ENCODE measurements around the gene ASB6.

ASB6 gene

DNA sequence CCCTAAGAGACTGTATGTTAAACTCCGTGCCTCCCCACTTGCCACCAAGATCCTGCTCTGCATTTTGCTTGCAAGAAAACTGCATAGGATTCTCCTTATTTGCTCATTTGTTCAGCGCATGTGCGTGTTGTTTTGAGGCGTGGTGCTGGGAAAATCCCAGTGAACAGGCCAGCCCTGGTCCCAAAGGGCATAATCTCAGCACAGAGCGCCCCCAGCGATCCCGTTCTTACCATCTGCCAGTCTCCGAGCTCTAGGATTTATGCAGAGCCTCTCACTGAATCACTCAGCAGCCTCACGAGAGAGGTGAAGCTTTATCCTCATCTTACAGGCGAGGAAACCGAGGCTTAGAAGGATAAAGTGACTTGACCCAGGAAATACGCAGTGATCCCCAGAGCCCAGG is 35.0 kb upstream of the ASB6 start:
- DNase-seq (ENCODE audit: extremely low spot score): no peak
- CTCF ChIA-PET: no interaction called here
- POLR2A ChIA-PET: no interaction called here
- TF ChIP-seq SP1 (IDR thresholded peaks at IDR 0.05) (no peak), LEF1 (IDR thresholded peaks at IDR 0.05; ENCODE audit: borderline replicate concordance) (no peak), BHLHE40 (IDR thresholded peaks at IDR 0.05; ENCODE audit: borderline replicate concordance) (no peak), ELF4 (IDR thresholded peaks at IDR 0.05) (no peak), ZNF384 (IDR thresholded peaks at IDR 0.05) (no peak), SUZ12 (IDR thresholded peaks at IDR 0.05) (no peak), ARNT (IDR thresholded peaks at IDR 0.05) (no peak), FOXM1 (IDR thresholded peaks at IDR 0.05; ENCODE audit: borderline replicate concordance) (no peak), FOXA1 (IDR thresholded peaks at IDR 0.05) (no peak), TARDBP (IDR thresholded peaks at IDR 0.05) (no peak), CTBP1 (IDR thresholded peaks at IDR 0.05; ENCODE audit: borderline replicate concordance) (no peak), HDGF (IDR thresholded peaks at IDR 0.05; ENCODE audit: borderline replicate concordance) (no peak), FOXK2 (IDR thresholded peaks at IDR 0.05) (no peak), L3MBTL2 (conservative IDR thresholded peaks at IDR 0.05) (no peak), NFRKB (IDR thresholded peaks at IDR 0.05) (no peak)
- TF ChIP-seq, protein P1, sequence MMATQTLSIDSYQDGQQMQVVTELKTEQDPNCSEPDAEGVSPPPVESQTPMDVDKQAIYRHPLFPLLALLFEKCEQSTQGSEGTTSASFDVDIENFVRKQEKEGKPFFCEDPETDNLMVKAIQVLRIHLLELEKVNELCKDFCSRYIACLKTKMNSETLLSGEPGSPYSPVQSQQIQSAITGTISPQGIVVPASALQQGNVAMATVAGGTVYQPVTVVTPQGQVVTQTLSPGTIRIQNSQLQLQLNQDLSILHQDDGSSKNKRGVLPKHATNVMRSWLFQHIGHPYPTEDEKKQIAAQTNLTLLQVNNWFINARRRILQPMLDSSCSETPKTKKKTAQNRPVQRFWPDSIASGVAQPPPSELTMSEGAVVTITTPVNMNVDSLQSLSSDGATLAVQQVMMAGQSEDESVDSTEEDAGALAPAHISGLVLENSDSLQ (IDR thresholded peaks at IDR 0.05): no peak

DNA sequence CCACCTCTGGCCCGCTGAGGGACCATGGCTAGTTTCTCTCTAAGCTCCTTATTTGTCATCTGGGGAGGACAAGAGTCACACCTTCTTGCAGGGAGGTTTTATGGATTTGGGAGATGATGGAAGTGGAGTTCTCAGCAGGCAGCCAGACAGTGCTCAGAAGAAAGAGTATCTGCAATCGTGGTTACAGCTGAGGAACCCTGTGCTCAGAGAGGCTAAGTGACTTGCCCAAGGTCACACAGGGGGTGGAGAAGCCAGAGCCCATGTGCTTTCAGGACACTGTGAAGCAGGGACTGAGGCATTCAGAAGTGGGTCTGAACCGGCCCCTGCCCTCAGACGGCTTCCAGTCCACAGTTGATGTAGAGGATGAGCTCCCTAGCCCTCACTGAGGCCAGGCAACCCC is 34.3 kb upstream of the ASB6 start:
- CTCF ChIA-PET: no interaction called here

DNA sequence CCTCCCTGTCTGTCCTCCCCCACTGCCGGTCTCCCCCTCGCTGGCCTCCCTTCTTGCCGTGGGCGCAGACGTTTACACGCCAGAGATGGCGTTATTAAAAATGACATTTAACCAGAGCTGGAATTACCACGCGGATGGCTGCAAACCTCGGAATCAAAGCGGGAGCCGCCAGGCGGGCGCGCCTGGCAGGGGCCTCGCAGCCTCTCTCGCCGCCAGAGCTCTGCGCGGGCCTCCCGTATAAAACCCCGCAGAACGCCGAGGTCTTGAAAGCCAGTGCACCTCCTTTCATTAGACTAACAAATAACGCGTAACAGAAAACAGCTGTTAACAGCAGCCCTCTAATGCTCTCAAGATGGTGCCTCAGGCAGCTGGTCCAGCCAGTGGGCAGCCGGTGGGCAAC is 33.7 kb upstream of the ASB6 start:
- TF ChIP-seq ELF4 (IDR thresholded peaks at IDR 0.05) (no peak), NFRKB (IDR thresholded peaks at IDR 0.05) (no peak)
- DNase-seq (ENCODE audit: extremely low spot score): no peak
- POLR2A ChIA-PET: interaction anchor here (0.9 kb wide), 1 partner anchor 22 kb away, joined by 4 read pairs; no protein-coding TSS in a partner anchor
- CTCF ChIA-PET: no interaction called here

More for the DNA sequence above, 34.3 kb upstream of the ASB6 start:
- no peak for TF ChIP-seq CTBP1 (IDR thresholded peaks at IDR 0.05; ENCODE audit: borderline replicate concordance)
- TF ChIP-seq LEF1 (IDR thresholded peaks at IDR 0.05; ENCODE audit: borderline replicate concordance): no peak
- no peak for TF ChIP-seq SUZ12 (IDR thresholded peaks at IDR 0.05)
- no peak for TF ChIP-seq NFRKB (IDR thresholded peaks at IDR 0.05)
- TF ChIP-seq BHLHE40 (IDR thresholded peaks at IDR 0.05; ENCODE audit: borderline replicate concordance): no peak
- TF ChIP-seq ZNF384 (IDR thresholded peaks at IDR 0.05): no peak
- no peak for TF ChIP-seq FOXK2 (IDR thresholded peaks at IDR 0.05)
- TF ChIP-seq, protein P1 (IDR thresholded peaks at IDR 0.05): no peak
- no peak for TF ChIP-seq ELF4 (IDR thresholded peaks at IDR 0.05)
- TF ChIP-seq FOXA1 (IDR thresholded peaks at IDR 0.05): no peak
- no peak for TF ChIP-seq SP1 (IDR thresholded peaks at IDR 0.05)
- TF ChIP-seq FOXM1 (IDR thresholded peaks at IDR 0.05; ENCODE audit: borderline replicate concordance): no peak
- TF ChIP-seq HDGF (IDR thresholded peaks at IDR 0.05; ENCODE audit: borderline replicate concordance): no peak
- no peak for TF ChIP-seq TARDBP (IDR thresholded peaks at IDR 0.05)
- TF ChIP-seq ARNT (IDR thresholded peaks at IDR 0.05): no peak
- no peak for TF ChIP-seq L3MBTL2 (conservative IDR thresholded peaks at IDR 0.05)
- DNase-seq (ENCODE audit: extremely low spot score): no peak
- POLR2A ChIA-PET: interaction anchor here (0.9 kb wide), 1 partner anchor 21 kb away, joined by 4 read pairs; no protein-coding TSS in a partner anchor

DNA sequence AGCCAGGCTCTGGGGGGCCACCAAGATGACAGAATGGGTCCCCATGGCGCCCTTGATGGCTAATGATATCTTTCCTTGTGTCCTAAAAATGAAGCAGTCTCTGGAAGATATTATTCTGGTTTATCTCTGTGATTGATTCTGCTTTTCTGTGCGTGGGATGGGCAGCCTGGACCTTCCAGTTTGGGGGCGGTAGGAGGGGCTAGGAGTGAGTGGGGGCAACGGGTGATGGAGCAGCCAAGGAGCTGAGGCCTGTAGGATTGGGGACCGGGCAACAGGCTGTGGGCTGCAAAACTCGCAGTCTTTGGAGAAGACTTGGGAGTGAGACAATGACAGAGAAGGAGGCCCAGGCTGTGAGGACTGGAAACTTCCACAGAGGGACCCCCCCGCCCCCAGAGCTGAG is 32.3 kb upstream of the ASB6 start:
- TF ChIP-seq NFRKB (IDR thresholded peaks at IDR 0.05): no peak
- no peak for TF ChIP-seq ZNF384 (IDR thresholded peaks at IDR 0.05)
- TF ChIP-seq LEF1 (IDR thresholded peaks at IDR 0.05; ENCODE audit: borderline replicate concordance): no peak
- TF ChIP-seq BHLHE40 (IDR thresholded peaks at IDR 0.05; ENCODE audit: borderline replicate concordance): no peak
- no peak for TF ChIP-seq CTBP1 (IDR thresholded peaks at IDR 0.05; ENCODE audit: borderline replicate concordance)
- TF ChIP-seq, protein P1 (IDR thresholded peaks at IDR 0.05): no peak
- no peak for TF ChIP-seq ARNT (IDR thresholded peaks at IDR 0.05)
- TF ChIP-seq FOXK2 (IDR thresholded peaks at IDR 0.05): no peak
- CTCF ChIA-PET: no interaction called here
- POLR2A ChIA-PET: interaction anchor here (0.6 kb wide), 1 partner anchor 28 kb away, joined by 3 read pairs; no protein-coding TSS in a partner anchor
- DNase-seq (ENCODE audit: extremely low spot score): no peak

DNA sequence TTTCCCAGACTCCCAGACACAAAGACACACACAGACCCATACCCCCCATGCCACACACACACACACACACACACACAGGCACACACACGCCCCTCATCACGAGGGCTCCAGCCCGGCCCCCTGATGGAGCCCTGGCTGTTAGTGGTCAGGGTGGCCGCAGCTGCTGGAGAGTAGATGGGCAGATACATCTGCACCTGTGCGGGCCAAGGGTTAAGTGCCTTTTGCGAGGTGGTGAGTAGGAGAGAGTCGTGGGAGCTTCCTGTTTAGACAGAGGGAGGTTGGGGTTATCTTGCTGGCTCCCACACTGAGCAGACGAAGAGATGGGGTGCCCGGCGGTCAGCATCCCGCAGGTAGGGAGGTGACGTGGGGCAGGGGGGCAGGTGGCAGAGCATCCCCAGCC is 31.7 kb upstream of the ASB6 start:
- TF ChIP-seq FOXA1 (IDR thresholded peaks at IDR 0.05) (no peak), SUZ12 (IDR thresholded peaks at IDR 0.05) (no peak), ELF4 (IDR thresholded peaks at IDR 0.05) (no peak), LEF1 (IDR thresholded peaks at IDR 0.05; ENCODE audit: borderline replicate concordance) (no peak), ARNT (IDR thresholded peaks at IDR 0.05) (no peak), SP1 (IDR thresholded peaks at IDR 0.05) (no peak), CTBP1 (IDR thresholded peaks at IDR 0.05; ENCODE audit: borderline replicate concordance) (no peak), ZNF384 (IDR thresholded peaks at IDR 0.05) (no peak), BHLHE40 (IDR thresholded peaks at IDR 0.05; ENCODE audit: borderline replicate concordance) (no peak), FOXM1 (IDR thresholded peaks at IDR 0.05; ENCODE audit: borderline replicate concordance) (no peak), TARDBP (IDR thresholded peaks at IDR 0.05) (no peak), HDGF (IDR thresholded peaks at IDR 0.05; ENCODE audit: borderline replicate concordance) (no peak), FOXK2 (IDR thresholded peaks at IDR 0.05) (no peak), L3MBTL2 (conservative IDR thresholded peaks at IDR 0.05) (no peak), NFRKB (IDR thresholded peaks at IDR 0.05) (no peak)
- TF ChIP-seq, protein P1 (IDR thresholded peaks at IDR 0.05): no peak
- ChIA-PET CTCF (interaction anchor here (0.6 kb wide), 1 partner anchor 215 kb away, joined by 3 read pairs; no protein-coding TSS in a partner anchor), POLR2A (interaction anchor here (0.6 kb wide), 1 partner anchor 29 kb away, joined by 3 read pairs; no protein-coding TSS in a partner anchor)
- DNase-seq (ENCODE audit: extremely low spot score): no peak
